Activated naive CD8-positive, alpha-beta T cell treated with anti-CD3 and anti-CD28 coated beads for 36 hours (primary cell): ENCODE data around the gene DIS3L. TPM values are rescaled to one million over a fixed set of nuclear protein-coding genes. Genes with fewer than 3 reads are reported as not detected.
A peak's percentile ranks its signal among the peaks of the same experiment; 100 is the strongest.
"Not testable (repeated sequence)": the region's sequence is repeated elsewhere in the genome, so short reads cannot be mapped to it uniquely, and the experiment has no call there.

ENCODE experiments used
- DNase-seq: peaks from one replicate; pipeline ENCODE4 v3.0.0; 2021
- H3K27ac Mint-ChIP-seq: one replicate; pipeline ENCODE4 v1.8.0; 2022; ENCODE audit warnings: mild to moderate bottlenecking, moderate library complexity, mixed read lengths
- H3K27me3 Mint-ChIP-seq: one replicate; pipeline ENCODE4 v1.8.0; 2022; ENCODE audit warnings: mild to moderate bottlenecking, mixed read lengths
- H3K36me3 Mint-ChIP-seq: one replicate; pipeline ENCODE4 v1.8.0; 2021; ENCODE audit warnings: mild to moderate bottlenecking, mixed read lengths
- H3K4me1 Mint-ChIP-seq: one replicate; pipeline ENCODE4 v1.8.0; 2021; ENCODE audit warnings: mixed read lengths
- H3K4me3 Mint-ChIP-seq: one replicate; pipeline ENCODE4 v1.8.0; 2022; ENCODE audit warnings: mild to moderate bottlenecking, moderate library complexity, mixed read lengths
- H3K9me3 Mint-ChIP-seq: one replicate; pipeline ENCODE4 v1.8.0; 2022; ENCODE audit warnings: mixed read lengths
- total RNA-seq, 2 experiments: library from RNA; stranded (reverse); gene quantifications; one replicate each; pipeline ENCODE4 v1.2.3, GENCODE V29; 2021

The DIS3L gene
- total RNA-seq, 2 experiments from 2014 or later, result 22.1 to 23.4 TPM

DNA sequence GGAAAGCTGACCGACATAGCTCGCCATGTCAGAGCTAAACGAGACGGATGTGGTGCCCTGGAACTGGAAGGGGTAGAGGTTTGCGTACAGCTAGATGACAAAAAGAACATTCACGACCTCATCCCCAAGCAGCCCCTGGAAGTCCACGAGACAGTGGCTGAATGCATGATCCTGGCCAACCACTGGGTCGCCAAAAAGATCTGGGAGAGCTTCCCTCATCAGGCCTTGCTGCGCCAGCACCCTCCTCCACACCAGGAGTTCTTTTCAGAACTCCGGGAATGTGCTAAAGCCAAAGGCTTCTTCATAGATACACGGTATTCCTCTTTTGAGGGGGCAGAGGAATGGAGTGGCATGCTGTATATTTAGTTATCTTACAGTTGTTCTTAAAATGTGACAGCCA lies 32.7 kb downstream of the DIS3L start:
- Mint-ChIP-seq H3K27ac (no peak overlapping the region), H3K9me3 (no peaks in the 10 kb centered on the region), H3K27me3 (no peaks in the 10 kb centered on the region)

DNA sequence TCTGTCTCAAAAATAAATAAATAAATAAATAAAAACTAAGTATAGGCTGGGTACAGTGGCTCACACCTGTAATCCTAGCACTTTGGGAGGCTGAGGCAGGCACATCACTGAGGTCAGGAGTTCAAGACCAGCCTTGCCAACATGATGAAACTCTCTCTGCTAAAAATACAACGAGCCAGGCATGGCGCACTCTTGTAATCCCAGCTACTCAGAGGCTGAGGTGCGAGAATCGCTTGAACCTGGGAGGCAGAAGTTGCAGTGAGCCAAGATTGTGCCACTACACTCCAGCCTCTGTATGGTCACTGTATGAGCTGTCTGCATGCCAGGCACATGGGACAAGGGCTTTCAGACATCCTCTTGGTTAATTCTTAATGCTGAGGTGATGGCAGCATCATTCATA lies 34.4 kb downstream of the DIS3L start:
- no peaks in the 10 kb centered on the region for H3K9me3 Mint-ChIP-seq
- H3K27ac Mint-ChIP-seq, result no peak overlapping the region
- H3K36me3 Mint-ChIP-seq, result peaks cover 25% of the 10 kb centered on the region
- no peaks in the 10 kb centered on the region for H3K4me1 Mint-ChIP-seq
- H3K27me3 Mint-ChIP-seq, result no peaks in the 10 kb centered on the region
- no peak for DNase-seq
- H3K4me3 Mint-ChIP-seq, result no peak overlapping the region

More for the DNA sequence above, 32.7 kb downstream of the DIS3L start:
- no peak overlapping the region for H3K4me3 Mint-ChIP-seq
- DNase-seq, result no peak
- no peaks in the 10 kb centered on the region for H3K4me1 Mint-ChIP-seq
- H3K36me3 Mint-ChIP-seq, result peaks cover 25% of the 10 kb centered on the region

GRCh38 chr15:66328771-66329170 lies 35.4 kb downstream of the DIS3L start:
- no peak overlapping the region for H3K27ac Mint-ChIP-seq
- H3K27me3 Mint-ChIP-seq, result no peaks in the 10 kb centered on the region
- H3K9me3 Mint-ChIP-seq, result no peaks in the 10 kb centered on the region
- no peaks in the 10 kb centered on the region for H3K4me1 Mint-ChIP-seq
- peaks cover 20% of the 10 kb centered on the region for H3K36me3 Mint-ChIP-seq
- no peak for DNase-seq
- H3K4me3 Mint-ChIP-seq, result no peak overlapping the region

- not testable (repeated sequence) for H3K27ac Mint-ChIP-seq, H3K9me3 Mint-ChIP-seq, H3K4me1 Mint-ChIP-seq
Measured at GRCh38 chr15:66348530-66348929, 55.2 kb downstream of the DIS3L start.

DNA sequence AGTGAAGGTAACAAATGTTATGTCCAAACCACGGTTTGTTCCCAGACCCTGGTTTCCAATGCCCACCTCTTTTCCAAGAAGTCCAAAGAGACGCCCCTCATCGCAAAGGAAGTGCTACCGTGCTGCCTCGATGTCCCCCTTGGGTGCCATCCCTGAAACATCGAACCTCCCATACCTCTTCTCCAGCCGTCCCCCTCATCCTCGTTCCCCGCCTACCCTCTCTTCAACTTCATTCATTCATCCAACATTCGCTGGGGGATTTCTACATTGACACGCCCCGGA lies 62.6 kb downstream of the DIS3L start:
- H3K9me3 Mint-ChIP-seq, result no peaks in the 10 kb centered on the region
- H3K4me1 Mint-ChIP-seq, result peaks cover 29% of the 10 kb centered on the region
- no peak for DNase-seq
- H3K36me3 Mint-ChIP-seq, result peaks cover 36% of the 10 kb centered on the region
- peak overlapping the region; percentile 99 for H3K4me3 Mint-ChIP-seq
- no peaks in the 10 kb centered on the region for H3K27me3 Mint-ChIP-seq
- H3K27ac Mint-ChIP-seq, result peak overlapping the region; percentile 99

More at GRCh38 chr15:66348530-66348929, 55.2 kb downstream of the DIS3L start:
- peaks cover 33% of the 10 kb centered on the region for H3K36me3 Mint-ChIP-seq
- not testable (repeated sequence) for H3K27me3 Mint-ChIP-seq, DNase-seq, H3K4me3 Mint-ChIP-seq

DNA sequence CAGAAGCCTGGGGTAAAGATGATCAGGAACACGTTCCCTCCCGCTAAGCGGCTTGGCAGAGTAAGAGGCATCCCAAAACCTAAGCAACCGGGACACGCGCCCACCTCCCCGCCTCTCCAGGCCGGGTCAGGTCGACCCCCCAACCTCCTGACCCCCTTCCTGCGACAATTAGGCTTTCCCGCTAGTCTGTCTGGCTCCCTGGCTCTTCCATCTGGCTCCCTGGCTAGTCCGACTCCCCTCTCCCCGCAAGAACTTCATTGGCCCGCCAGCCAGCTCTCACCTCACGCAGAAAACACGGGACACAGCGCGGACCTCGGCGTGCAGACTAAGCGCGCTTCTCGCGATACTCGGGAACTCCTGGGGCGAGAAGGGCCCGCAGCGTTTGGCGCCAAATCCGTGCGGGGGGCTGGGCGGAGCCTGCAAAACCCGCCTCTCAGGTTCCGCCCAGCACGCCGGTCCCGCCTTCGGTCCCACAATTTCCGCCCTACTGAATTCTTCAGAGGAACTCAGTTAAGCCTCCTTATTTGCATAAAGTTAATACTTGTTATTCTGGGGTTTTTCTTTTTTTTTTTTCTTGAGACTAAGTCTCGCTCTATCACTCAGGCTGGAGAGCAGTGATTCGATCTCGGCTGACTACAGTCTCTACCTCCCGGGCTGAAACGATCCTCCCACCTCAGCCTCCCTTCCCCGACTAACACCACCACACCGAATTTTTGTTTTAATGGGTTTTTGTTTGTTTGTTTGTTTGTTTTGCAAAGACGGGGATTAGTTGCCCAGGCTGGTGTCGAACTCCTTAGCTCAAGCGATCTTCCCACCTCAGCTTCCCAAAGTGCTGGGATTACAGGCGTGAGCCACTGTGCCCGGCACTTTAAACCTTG lies 63.2 kb downstream of the DIS3L start, which contains the start of gene TIPIN:
Gene TIPIN, minus strand, starts transcription at position 327 of the 878 bp plus-strand sequence. CDS start 3,738 bp downstream, outside the sequence.
- peak within 1 kb of the TSS; percentile 99 for H3K27ac Mint-ChIP-seq
- DNase-seq, result peak; percentile 97
- H3K4me1 Mint-ChIP-seq, result peaks cover 29% of the 10 kb centered on the region
- H3K27me3 Mint-ChIP-seq, result no peaks in the 10 kb centered on the region
- H3K9me3 Mint-ChIP-seq, result no peaks in the 10 kb centered on the region
- H3K36me3 Mint-ChIP-seq, result peaks cover 36% of the 10 kb centered on the region
- H3K4me3 Mint-ChIP-seq, result peak within 1 kb of the TSS; percentile 99

- Mint-ChIP-seq H3K36me3 (peaks cover 16% of the 10 kb centered on the region), H3K4me3 (no peak overlapping the region), H3K27me3 (no peaks in the 10 kb centered on the region), H3K27ac (no peak overlapping the region), H3K9me3 (no peaks in the 10 kb centered on the region), H3K4me1 (peaks cover 16% of the 10 kb centered on the region)
- no peak for DNase-seq
Measured at GRCh38 chr15:66359740-66360139, 66.4 kb downstream of the DIS3L start.

DNA sequence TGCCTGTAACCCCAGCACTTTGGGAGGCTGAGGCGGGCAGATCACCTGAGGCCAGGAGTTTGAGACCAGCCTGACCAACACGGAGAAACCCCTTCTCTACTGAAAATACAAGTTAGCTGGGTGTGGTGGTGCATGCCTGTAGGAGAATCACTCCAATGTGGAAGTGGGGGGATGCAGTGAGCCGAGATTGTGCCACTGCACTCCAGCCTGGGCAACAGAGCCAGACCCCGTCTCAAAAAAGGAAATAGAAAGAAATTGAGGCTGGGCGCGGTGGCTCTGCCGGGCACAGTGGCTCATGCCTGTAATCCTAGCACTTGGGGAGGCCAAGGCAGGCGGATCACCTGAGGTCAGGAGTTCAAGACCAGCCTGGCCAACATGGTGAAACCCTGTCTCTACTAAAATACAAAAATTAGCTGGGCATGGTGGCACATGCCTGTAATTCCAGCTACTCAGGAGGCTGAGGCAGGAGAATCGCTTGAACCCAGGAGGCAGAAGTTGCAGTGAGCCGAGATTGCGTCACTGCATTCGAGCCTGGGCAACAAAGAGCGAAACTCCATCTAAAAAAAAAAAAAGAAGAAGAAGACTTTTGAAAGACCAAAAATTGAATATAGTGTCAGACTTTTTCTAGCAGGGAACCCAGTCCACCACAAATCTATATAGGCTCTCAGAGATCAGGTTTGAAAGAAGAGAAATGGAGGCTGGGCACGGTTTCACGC lies 68.5 kb downstream of the DIS3L start:
- H3K27ac Mint-ChIP-seq, H3K36me3 Mint-ChIP-seq, DNase-seq, H3K9me3 Mint-ChIP-seq, H3K4me1 Mint-ChIP-seq, H3K27me3 Mint-ChIP-seq, H3K4me3 Mint-ChIP-seq: not testable (repeated sequence)

DNA sequence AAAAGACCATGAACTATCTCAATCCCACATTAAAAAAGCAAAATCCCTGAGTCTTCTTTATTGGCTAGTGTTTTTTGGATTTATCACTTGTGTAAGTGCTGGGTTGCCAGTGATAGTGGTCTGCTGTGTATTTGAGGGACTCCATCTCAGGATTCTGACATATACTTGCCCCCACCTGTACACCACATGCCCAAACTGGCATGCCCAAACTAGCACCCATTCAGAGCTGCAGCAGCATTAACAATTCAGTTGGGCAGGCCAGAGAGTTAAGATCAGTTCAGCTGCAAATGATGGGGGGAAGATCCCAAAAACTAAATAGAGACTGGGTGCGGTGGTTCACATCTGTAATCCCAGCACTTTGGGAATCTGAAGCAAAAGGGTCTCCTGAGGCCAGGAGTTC lies 69.4 kb downstream of the DIS3L start:
- H3K4me1 Mint-ChIP-seq, result no peaks in the 10 kb centered on the region
- no peaks in the 10 kb centered on the region for H3K36me3 Mint-ChIP-seq
- DNase-seq, result no peak
- H3K4me3 Mint-ChIP-seq, result no peak overlapping the region
- H3K9me3 Mint-ChIP-seq, result no peaks in the 10 kb centered on the region
- no peaks in the 10 kb centered on the region for H3K27me3 Mint-ChIP-seq
- no peak overlapping the region for H3K27ac Mint-ChIP-seq

DNA sequence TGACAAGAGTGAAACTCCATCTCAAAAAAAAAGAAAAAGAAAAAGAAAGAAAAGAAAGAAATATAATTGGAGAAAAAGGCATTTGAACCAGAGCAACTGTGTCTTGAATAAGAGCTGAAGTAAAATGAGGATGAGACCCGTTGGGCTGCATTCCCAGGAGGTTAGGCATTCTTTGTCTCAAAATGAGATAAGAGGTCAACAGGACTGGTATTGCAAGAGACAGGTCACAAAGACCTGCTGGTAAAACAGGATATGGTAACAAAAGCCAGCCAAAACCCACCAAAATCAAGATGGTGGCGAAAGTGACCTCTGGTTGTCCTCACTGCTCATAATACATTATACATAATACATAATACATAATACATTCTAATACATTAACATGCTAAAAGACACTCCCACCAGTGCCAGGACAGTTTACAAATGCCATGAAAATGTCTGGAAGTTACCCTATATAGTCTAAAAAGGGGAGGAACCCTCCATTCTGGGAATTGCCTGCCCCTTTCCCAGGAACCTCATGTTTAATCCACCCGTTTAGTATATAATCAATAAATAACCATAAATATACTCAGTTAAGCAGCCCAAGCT lies 71.7 kb downstream of the DIS3L start:
- no peak for DNase-seq
- no peak overlapping the region for H3K27ac Mint-ChIP-seq
- peaks cover 4% of the 10 kb centered on the region for H3K36me3 Mint-ChIP-seq
- no peaks in the 10 kb centered on the region for H3K27me3 Mint-ChIP-seq
- no peaks in the 10 kb centered on the region for H3K9me3 Mint-ChIP-seq
- H3K4me1 Mint-ChIP-seq, result peaks cover 7% of the 10 kb centered on the region
- H3K4me3 Mint-ChIP-seq, result no peak overlapping the region

DNA sequence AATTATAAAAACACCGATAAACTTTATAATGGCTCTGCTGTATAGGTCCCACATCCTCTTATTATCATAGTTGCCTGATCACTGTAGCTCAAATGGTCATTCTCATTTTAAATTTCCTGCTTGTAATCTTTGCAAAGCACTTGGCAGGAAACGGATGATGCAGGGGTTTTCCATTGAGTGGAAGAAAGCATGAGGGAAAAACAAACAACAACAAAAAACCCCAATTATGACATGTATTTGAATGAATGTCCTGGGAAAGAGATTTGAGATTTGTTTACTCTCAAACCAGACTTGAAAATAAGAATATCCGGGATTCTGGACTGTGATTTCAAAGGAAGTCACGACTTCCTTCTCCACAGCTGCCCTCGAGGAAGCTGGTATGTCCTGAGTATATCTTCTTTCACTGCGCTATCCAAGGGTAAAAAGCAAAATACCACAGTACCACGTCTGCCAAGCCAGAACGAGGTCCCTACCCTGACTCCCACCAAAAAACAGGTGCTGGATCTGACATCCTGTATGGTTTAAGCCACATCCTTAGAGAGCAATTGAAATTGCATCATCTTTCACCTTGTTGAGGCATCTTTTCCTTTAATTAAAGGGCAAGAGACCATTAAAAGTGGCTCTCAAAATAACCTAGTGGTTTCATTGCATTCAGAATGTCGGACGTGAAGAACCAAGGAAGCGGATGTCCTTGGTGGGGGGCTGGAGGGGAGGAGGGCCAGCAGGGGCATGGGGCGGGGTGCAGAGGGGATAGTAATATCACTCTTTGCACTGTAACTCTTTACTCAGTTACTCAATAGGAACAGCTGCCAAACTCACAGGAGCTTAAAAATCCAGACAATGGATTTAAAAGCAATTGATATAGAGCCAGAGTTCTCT lies 76.6 kb downstream of the DIS3L start:
- Mint-ChIP-seq H3K27me3 (no peaks in the 10 kb centered on the region), H3K4me3 (peak overlapping the region; percentile 50), H3K27ac (peak overlapping the region; percentile 96), H3K9me3 (peaks cover 5% of the 10 kb centered on the region), H3K4me1 (peaks cover 15% of the 10 kb centered on the region), H3K36me3 (peaks cover 9% of the 10 kb centered on the region)
- DNase-seq, result peak; percentile 46

GRCh38 chr15:66374179-66374578 lies 80.8 kb downstream of the DIS3L start:
- DNase-seq, result no peak
- Mint-ChIP-seq H3K27ac (no peak overlapping the region), H3K9me3 (peaks cover 5% of the 10 kb centered on the region), H3K4me3 (no peak overlapping the region), H3K36me3 (peaks cover 12% of the 10 kb centered on the region), H3K4me1 (peaks cover 15% of the 10 kb centered on the region), H3K27me3 (no peaks in the 10 kb centered on the region)

GRCh38 chr15:66378814-66379430 lies 85.6 kb downstream of the DIS3L start:
- Mint-ChIP-seq H3K27ac (no peak overlapping the region), H3K36me3 (peaks cover 10% of the 10 kb centered on the region), H3K27me3 (no peaks in the 10 kb centered on the region), H3K9me3 (peaks cover 5% of the 10 kb centered on the region), H3K4me3 (no peak overlapping the region), H3K4me1 (no peaks in the 10 kb centered on the region)
- no peak for DNase-seq

DNA sequence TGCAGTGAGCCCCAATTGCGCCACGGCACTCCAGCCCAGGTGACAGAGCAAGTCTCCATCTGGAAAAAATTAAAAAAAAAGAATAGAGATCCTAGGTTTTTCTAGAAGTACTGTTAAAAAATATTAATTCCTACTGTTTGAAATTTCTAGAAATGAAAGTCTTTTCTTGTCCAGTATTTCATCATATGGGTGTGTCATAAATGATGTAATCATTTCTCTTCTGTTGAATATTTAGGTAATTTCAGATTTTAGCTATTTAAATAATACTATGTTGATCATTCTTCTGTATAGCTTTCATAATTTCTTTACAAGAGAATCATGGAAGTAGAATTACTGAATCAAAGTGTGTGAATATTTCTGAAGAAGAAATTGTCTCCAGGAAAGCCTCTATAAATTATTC lies 88.0 kb downstream of the DIS3L start:
- not testable (repeated sequence) for H3K27ac Mint-ChIP-seq
- H3K36me3 Mint-ChIP-seq, result peaks cover 20% of the 10 kb centered on the region

More for the DNA sequence above, 88.0 kb downstream of the DIS3L start:
- not testable (repeated sequence) for DNase-seq, H3K9me3 Mint-ChIP-seq, H3K4me3 Mint-ChIP-seq, H3K27me3 Mint-ChIP-seq, H3K4me1 Mint-ChIP-seq
